Measurements from ENCODE around the gene DGUOK. TPM values are rescaled to one million over a fixed set of nuclear protein-coding genes. Genes with fewer than 3 reads are reported as not detected.

Gene DGUOK
- total and polyA plus RNA-seq, 4 donors = 19.6 to 49.7 (median 28.3) TPM

DNA sequence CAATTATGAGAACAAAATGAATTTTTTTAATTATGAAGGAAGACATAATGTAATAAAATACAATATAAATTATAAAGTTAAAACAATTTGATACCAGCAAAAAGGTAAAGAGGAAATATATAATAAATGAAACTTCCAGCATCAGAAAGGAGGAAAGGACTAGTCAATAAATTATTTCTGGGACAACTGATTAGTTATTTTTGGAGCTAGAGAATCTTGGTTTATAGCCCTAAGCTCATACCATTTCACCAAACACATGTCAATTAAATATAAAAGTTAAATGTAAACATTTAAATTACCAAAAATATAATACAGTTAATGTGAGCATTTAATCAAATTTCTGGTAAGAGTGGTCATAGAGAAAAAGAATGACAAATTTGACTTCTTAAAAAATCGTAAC lies 21.7 kb upstream of the DGUOK start:
- Histone ChIP-seq H3K4me1 (ENCODE audit: control insufficient read depth in 4 of 4, insufficient read depth in 4 of 4, low read length in 3 of 4) (no peaks in the 10 kb centered on the region), H3K27me3 (ENCODE audit: control insufficient read depth in 4 of 4, insufficient read depth in 4 of 4, low read length in 3 of 4) (no peaks in the 10 kb centered on the region), H3K4me3 (ENCODE audit: low read depth in 1 of 3, low read length in 3 of 3) (no peak overlapping the region), H3K9ac (ENCODE audit: low read depth in 1 of 2, low read length in 2 of 2) (no peak overlapping the region), H3K36me3 (ENCODE audit: control insufficient read depth in 4 of 4, insufficient read depth in 3 of 4, low read depth in 1 of 4, low read length in 3 of 4) (no peaks in the 10 kb centered on the region), H3K9me3 (ENCODE audit: control insufficient read depth in 4 of 4, low read length in 3 of 4) (no peaks in the 10 kb centered on the region), H3K27ac (ENCODE audit: low read depth in 1 of 2, low read length in 2 of 2) (no peak overlapping the region)
- no peak for DNase-seq (ENCODE audit: low spot score)
- TF ChIP-seq RXRA (IDR thresholded peaks at IDR 0.05) (no peak), JUND (IDR thresholded peaks at IDR 0.05) (no peak), SP1 (IDR thresholded peaks at IDR 0.05) (no peak)
- WGBS = 85% methylated on average over 1 of the region's 1 CpG

DNA sequence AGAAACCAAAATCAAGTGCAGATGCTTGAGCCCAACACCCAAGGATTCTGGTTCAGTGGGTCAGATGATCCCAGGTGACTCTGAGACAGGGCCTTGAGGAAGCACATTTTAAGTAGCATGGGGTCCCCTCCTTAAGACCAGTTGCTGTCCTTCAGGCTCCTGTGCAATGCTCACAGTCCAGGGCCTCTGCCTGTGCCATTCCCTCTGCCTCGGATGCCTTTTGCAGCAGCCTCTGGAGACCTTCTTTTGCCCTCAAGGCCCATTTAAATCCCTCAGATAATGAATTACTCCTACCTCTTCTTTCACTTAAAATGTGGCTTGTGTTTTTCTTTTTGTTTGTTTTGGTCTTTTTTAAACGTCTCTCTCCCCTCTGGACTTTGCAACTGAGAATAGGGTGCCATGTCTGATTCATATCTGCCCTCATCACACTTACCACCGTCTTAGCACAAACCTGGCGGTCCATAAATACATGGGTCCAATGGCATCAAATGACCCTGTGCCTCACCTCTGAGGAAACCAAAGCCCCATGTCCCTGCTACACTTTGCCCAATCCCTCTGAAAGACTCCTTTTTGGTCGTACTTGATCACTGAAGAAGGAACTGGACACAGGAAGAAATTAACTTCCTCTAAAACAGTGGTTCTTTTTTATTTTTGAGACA lies 19.7 kb upstream of the DGUOK start:
- no peaks in the 10 kb centered on the region for H3K36me3 ChIP-seq (ENCODE audit: control insufficient read depth in 4 of 4, insufficient read depth in 3 of 4, low read depth in 1 of 4, low read length in 3 of 4)
- no peak overlapping the region for H3K27ac ChIP-seq (ENCODE audit: low read depth in 1 of 2, low read length in 2 of 2)
- TF ChIP-seq RXRA (IDR thresholded peaks at IDR 0.05) (no peak), FOXA2 (IDR thresholded peaks at IDR 0.05) (no peak), YY1 (IDR thresholded peaks at IDR 0.05) (no peak), SP1 (IDR thresholded peaks at IDR 0.05) (no peak), FOXA1 (IDR thresholded peaks at IDR 0.05) (no peak)
- TF ChIP-seq, protein P1, sequence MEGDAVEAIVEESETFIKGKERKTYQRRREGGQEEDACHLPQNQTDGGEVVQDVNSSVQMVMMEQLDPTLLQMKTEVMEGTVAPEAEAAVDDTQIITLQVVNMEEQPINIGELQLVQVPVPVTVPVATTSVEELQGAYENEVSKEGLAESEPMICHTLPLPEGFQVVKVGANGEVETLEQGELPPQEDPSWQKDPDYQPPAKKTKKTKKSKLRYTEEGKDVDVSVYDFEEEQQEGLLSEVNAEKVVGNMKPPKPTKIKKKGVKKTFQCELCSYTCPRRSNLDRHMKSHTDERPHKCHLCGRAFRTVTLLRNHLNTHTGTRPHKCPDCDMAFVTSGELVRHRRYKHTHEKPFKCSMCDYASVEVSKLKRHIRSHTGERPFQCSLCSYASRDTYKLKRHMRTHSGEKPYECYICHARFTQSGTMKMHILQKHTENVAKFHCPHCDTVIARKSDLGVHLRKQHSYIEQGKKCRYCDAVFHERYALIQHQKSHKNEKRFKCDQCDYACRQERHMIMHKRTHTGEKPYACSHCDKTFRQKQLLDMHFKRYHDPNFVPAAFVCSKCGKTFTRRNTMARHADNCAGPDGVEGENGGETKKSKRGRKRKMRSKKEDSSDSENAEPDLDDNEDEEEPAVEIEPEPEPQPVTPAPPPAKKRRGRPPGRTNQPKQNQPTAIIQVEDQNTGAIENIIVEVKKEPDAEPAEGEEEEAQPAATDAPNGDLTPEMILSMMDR (IDR thresholded peaks at IDR 0.05; ENCODE audit: low read depth, low read length, missing input control) = no peak
- TF ChIP-seq, protein P2, sequence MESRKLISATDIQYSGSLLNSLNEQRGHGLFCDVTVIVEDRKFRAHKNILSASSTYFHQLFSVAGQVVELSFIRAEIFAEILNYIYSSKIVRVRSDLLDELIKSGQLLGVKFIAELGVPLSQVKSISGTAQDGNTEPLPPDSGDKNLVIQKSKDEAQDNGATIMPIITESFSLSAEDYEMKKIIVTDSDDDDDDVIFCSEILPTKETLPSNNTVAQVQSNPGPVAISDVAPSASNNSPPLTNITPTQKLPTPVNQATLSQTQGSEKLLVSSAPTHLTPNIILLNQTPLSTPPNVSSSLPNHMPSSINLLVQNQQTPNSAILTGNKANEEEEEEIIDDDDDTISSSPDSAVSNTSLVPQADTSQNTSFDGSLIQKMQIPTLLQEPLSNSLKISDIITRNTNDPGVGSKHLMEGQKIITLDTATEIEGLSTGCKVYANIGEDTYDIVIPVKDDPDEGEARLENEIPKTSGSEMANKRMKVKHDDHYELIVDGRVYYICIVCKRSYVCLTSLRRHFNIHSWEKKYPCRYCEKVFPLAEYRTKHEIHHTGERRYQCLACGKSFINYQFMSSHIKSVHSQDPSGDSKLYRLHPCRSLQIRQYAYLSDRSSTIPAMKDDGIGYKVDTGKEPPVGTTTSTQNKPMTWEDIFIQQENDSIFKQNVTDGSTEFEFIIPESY (IDR thresholded peaks at IDR 0.05) = no peak
- H3K4me3 ChIP-seq (ENCODE audit: low read depth in 1 of 3, low read length in 3 of 3) = no peak overlapping the region
- 72% methylated on average over 5 of the region's 5 CpGs for WGBS
- no peaks in the 10 kb centered on the region for H3K4me1 ChIP-seq (ENCODE audit: control insufficient read depth in 4 of 4, insufficient read depth in 4 of 4, low read length in 3 of 4)
- no peak for DNase-seq (ENCODE audit: low spot score)
- H3K9me3 ChIP-seq (ENCODE audit: control insufficient read depth in 4 of 4, low read length in 3 of 4) = no peaks in the 10 kb centered on the region
- no peaks in the 10 kb centered on the region for H3K27me3 ChIP-seq (ENCODE audit: control insufficient read depth in 4 of 4, insufficient read depth in 4 of 4, low read length in 3 of 4)
- no peak overlapping the region for H3K9ac ChIP-seq (ENCODE audit: low read depth in 1 of 2, low read length in 2 of 2)

DNA sequence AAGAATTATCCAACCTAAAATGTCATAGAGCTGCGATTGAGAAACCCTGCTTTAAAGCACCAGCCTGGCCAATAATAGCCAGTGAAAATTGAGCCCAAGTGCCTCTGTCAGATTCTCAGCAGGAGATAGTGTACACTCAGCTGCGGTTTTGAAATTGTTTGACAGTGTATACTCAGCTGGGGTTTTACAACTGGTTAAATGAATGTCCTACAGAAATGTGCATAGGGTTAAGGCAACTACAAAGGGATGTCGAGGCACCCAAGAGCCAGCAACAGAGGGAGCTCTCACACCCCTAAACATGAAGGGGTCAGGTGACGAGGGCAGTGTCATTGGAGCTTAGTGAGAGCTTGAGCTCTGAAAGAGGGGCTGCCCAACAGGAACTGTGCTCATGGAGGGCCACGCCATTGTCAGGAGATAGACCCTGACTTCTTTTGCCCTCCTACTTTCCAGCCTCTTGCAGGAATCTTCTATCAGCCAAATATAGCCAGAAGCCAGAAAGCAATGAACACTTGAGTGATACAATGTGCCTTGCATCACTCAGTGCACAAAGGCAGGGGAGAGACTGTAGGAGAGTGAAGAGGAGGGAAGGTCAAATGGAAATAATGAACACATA lies 18.7 kb upstream of the DGUOK start:
- DNase-seq (ENCODE audit: low spot score) = no peak
- WGBS = 55% methylated on average over 5 of the region's 5 CpGs
- no peak overlapping the region for H3K4me3 ChIP-seq (ENCODE audit: low read depth in 1 of 3, low read length in 3 of 3)

More for the DNA sequence above, 18.7 kb upstream of the DGUOK start:
- TF ChIP-seq RAD21 (IDR thresholded peaks at IDR 0.05) (peak; percentile 26 to 51), MAX (IDR thresholded peaks at IDR 0.05) (no peak), FOXA2 (IDR thresholded peaks at IDR 0.05) (no peak), RXRA (IDR thresholded peaks at IDR 0.05) (no peak)
- H3K27ac ChIP-seq (ENCODE audit: low read depth in 1 of 2, low read length in 2 of 2) = no peak overlapping the region
- no peaks in the 10 kb centered on the region for H3K4me1 ChIP-seq (ENCODE audit: control insufficient read depth in 4 of 4, insufficient read depth in 4 of 4, low read length in 3 of 4)
- H3K36me3 ChIP-seq (ENCODE audit: control insufficient read depth in 4 of 4, insufficient read depth in 3 of 4, low read depth in 1 of 4, low read length in 3 of 4) = no peaks in the 10 kb centered on the region
- H3K9ac ChIP-seq (ENCODE audit: low read depth in 1 of 2, low read length in 2 of 2) = no peak overlapping the region
- no peaks in the 10 kb centered on the region for H3K9me3 ChIP-seq (ENCODE audit: control insufficient read depth in 4 of 4, low read length in 3 of 4)
- H3K27me3 ChIP-seq (ENCODE audit: control insufficient read depth in 4 of 4, insufficient read depth in 4 of 4, low read length in 3 of 4) = no peaks in the 10 kb centered on the region

Measured in liver (tissue), 9 donors.